Measurements from ENCODE around the gene SLC9A7.

The SLC9A7 gene

DNA sequence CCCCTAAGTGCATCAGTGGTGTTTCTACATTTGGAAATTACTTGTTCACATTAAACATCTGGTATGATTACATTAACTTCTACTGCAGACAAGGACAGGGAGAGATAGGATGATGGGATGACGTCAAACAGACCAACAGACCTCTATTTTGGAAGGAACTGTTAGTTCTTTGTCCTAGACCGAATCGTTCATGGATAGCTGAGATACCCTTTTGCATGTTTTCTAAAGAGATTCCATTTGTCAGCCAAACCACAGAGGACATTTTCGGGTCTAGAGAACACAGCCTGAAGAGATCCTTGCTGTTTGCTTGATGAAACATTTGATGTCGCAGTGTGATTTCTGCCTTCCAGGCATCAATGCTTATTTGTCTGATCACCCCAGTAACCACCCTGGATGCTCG lies 157.6 kb downstream of the SLC9A7 start:
- DNase-seq, result peak; percentile 32

DNA sequence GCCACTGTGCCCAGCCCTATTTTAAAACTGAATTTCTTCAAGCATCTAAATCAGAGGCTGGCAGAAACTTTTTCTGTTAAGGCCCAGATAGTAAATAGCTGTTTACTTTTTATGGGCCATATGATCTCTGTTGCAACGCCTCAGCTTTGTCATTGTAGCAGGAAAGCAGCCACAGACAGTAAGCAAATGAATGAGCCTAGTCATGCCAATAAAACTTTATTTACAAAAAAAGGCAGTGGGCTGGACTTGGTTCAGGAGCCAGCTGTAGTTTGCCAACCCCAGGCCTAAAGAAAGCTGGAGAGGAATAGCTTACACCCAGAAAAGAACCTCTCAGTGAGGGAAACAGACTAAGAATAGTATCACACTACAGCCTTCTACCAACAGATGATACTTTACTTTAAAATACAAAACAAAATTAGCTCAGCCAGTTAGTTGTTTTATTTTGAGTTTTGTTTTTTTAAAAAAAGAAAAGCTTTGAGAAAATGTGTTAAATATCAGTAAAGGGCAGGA lies 159.8 kb downstream of the SLC9A7 start:
- DNase-seq, result no peak

DNA sequence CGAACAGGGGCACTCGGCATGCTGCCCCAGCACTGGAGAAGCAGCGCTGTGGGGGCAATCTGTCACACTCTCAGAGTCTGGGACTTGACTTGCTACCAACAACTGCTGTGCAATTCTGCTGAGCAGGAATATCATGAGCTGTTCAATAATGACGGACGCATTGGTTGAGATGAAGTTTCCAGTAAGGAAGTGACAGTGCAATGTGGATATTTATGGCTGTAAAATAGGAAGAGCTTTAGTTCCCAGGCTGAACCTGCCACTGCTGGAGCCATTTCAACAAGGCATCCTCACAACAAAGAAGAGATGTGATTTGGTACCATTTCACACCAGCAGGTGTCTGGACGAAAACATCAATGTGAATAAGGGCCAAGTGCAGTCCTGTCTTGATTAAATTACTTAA lies 161.1 kb downstream of the SLC9A7 start:
- no peak for DNase-seq

DNA sequence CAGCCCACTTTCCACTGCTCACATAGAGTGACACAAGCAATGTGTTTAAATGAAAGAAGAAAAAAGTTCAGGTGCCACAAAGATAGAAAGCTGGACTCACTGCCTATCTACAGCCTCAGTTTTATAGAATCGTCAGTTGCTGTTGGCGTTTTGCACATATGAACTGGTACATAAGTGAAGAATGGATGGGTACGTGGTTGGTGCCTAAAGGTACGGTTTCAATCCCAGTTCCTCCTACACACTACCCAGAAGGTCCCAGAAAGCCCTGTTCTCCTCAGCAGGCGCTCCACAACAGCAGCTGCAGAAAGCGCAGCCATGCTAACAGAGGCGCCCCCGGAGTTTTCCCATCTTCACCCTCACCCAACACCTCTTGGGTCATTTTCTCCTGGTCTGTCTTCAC lies 161.7 kb downstream of the SLC9A7 start:
- DNase-seq, result no peak

DNA sequence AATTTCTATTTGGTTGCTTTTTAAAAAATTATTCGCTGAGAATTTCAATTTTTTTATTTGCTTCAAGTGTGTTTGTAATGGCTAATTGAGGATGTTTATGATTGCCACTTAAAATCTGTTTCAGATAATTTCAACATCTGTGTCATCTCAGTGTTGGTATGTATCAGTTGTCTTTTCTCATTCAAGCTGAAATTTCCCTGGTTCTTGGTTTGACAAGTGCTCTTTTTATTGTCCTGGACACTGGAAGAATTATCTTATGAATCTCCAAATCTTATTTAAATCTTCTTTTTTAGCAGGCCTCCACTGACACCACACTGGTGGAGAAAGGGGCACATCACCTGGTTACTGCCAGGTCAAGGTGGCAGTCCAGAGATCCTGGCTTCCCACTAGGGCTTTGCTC lies 163.8 kb downstream of the SLC9A7 start:
- DNase-seq, result no peak

DNA sequence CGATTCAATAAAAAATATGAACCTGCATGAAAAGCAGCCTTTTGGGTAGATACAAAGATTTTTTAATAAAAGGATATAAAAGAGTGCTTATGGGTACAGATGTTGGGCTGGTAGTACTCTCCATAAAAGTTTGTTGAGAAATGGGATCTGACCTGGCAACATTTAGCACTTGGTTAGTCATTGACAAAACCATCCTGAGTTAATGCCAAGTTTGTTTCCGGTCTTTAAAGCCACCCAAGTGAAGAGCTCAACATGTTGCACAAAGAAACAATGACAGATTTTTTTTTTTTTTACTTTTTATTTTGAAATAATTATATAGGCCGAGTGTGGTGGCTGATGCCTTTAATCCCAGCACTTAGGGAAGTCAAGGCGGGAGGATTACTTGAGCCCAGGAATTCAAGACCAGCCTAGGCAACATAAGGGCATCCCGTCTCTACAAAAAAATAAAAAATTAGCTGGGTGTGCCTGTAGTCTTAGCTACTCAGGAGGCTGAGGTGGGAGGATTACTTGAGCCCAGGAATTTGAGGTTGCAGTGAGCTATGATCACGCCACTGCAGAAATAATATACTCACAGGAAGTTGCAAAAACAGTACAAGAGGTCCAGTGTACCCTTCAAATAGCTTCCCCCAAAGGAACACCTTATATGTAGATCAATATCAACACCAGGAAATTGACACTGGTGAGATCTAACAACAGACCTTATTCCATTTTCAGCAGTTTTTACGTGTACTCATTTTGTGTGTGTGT lies 168.8 kb downstream of the SLC9A7 start:
- DNase-seq, result peak; percentile 72

DNA sequence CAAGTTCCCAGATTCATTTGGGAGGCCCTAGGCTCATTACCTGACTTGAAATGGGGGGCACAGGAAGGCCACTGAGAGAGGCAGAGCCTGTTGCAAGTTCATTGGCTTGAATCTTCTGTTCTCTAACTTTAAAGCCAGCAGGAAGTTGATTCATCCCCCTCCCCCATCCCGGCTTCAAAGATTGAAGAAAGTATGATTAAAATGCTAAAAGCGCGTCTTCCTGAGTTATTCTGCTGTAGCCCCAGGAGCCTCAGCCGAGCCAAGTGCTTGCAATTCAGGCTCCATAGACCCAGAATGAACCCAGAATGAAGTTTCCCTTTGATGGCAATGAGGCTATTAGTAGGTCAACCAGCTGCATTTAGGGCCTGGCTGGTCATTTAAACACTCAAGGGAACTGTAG lies 170.7 kb downstream of the SLC9A7 start:
- DNase-seq, result peak; percentile 82

DNA sequence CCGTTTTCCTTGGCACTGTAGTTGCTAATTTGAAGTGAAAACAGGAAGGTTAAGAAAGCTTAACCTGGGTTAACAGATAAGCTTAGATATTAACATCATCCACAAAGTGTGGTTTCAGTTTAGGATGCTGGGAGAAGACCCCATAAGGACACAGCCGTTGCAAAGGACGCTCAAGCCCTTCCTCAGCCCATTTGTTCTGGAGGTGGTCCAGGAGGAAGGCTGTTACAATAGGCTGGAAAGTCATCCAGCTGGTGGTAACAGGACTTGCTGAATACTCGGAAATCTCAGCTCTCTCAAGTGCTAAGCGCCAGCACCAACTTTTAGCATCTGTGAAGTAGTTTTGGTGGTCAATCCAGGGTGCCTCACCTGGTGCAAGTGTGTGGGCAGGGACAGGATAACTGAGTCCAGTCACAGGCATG lies 171.2 kb downstream of the SLC9A7 start:
- DNase-seq, result no peak

DNA sequence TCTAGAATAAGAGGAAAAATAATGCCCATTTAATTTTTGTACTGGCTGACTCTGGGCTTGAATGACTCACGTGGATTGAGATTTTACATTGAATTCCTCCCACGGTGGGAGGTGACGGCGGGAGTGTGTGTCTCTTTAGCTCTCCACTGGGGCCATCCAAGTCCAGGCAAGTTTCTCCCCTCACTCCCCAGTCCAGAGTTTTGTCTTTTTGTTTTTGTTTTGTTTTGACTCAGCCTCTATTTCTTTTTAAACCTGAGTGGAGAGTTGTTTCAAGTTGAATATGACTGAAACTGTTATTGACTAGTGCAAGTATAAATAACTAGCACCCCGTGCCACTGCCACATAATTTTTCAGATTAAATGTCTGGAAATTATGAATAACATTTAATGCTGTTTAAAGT lies 171.8 kb downstream of the SLC9A7 start:
- peak; percentile 79 for DNase-seq

DNA sequence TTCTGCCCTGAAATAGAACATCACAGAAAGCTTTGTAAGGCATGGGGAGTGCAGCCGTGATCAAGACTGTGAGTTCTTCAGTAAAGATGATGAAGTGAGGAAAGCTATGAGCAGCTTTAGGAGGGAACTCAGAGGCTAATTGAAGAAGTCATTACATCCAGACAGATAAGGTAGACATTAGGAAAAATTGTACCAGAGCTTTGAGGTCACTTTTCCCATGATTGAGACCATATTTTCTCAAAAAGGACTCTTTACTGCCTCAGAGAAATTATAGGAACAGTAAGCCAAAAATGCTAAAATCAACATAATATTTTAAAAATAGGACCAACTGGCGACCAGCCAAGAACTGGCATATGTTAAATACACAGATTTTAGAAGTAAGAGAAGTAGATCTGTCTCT lies 174.2 kb downstream of the SLC9A7 start:
- no peak for DNase-seq

DNA sequence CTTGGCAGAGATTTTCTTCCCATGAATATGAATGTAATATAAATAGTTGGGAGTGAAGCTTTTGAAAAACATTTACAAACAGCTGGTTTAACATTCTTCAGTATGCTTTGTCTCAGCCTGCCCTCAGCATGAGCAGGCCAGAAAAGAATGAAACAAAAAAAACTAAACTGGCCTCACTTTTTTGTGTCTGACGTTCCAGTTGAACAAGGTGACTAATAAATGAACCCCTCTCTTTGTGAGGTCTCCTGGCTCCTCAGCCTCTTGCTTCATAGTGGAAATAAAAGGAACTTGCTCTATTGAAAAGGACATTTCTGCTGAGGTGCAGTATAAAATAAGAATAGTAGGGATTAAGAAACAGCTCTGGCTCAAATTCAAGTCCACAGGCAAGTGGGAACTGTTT lies 176.0 kb downstream of the SLC9A7 start:
- DNase-seq, result peak; percentile 90

DNA sequence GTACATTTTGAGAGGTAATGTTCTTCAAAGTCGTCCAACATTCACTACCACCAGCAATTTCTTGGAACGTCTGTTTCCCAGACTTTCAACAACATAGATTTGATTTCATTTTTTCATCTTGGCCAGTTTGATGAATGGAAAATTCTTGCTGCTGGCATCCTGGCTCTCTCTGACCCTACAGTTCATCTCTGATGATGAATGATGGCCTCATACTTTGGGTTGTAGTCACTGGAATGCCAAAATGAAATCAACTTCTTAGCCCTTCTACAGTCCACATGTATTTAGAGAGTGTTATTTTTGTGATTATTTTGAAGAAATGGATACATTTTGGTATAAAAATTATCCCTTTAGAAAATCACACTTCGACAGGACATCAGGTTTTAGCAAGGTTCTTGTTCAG lies 176.6 kb downstream of the SLC9A7 start:
- DNase-seq, result peak; percentile 83

DNA sequence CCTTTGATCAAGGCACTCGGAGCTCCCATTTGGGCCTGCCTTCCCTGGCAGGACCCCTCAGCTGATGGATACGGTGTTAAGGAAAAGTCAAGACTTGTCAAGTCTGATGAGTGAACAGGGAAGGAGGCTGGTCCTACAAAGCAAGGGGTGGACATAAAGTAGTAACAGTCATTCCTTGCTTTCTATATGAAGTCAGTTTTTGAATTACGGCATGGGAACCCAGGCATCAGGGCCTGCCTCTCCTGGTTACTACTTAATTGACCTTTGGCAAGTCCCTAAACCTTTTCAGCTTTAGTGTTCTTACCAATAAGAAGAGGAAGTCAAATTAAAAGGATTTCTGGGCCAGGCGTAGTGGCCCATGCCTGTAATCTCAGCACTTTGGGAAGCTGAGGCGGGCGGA lies 178.3 kb downstream of the SLC9A7 start:
- no peak for DNase-seq

DNA sequence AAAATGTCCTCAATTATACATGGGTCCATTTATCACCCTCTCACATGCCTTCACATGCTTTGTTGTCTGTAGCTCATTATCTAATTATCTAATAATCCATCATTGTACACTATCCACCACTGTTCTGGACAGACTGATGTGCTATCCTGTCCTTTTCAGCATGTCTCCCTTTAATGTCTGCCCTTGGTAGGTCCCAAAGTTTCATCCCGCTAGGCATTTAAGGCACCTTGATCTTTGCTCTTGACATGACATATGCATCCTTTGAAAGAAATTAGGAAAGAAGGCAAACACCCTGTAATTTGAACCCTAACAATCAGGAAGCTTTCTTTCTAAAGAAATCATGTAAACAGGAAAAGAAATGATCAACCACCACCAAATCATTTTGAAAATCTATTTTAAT lies 179.7 kb downstream of the SLC9A7 start:
- DNase-seq, result no peak

DNA sequence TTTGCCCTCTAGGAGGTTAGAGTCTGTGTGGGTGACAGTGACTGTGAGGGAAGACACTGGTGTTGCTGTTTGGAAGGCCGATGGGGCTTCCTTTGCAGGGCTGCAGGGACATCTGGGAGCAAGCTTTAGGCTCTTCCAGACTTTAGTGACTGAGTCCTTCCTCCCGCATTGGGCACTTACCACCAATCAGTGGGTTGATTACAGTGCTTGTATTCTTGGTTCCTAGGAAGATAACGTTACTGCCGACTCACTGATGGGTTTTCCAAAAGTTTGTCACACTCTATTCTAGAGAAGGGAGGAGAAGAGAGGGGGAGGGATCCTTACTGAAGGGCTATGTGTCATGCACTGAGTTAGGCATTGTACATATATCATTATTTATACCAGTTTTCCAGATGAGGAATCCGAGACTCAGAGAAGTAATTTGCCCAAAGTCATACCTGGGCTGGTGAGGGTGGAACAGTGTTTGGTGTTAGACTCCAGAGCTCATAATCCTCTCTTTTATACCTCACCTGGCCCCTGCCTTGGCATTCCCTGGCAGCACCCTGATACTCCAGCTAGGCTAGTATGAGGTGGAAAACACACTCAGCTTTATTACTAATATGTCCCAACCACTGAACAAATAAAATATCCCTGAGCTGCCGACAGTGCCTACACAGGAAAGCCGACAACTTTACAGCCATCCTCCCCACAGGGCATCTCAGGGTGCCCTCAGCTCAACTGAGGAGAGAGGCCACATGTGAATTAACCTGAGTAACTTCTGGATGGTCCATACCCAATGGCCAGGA lies 181.5 kb downstream of the SLC9A7 start:
- peak; percentile 65 for DNase-seq

DNA sequence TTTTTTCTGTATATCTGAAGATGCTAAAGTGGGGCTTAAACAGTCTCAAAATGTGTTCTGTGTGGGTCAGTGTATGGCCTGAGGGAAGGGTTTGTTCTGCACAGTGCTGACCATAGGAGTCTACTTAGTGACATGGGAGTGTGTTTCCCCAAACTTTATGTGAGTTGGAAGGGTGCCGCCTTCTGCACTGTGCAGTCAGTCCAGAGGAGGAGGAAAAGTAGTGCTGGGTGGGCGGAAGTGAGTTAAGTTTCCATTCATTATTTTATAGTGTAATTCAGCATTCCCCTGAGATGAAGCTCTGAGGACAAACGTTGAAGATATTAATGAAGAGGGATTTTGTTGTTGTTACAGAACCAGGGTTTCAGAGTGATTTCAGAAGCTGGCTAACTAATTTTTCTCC lies 182.5 kb downstream of the SLC9A7 start:
- DNase-seq, result no peak

DNA sequence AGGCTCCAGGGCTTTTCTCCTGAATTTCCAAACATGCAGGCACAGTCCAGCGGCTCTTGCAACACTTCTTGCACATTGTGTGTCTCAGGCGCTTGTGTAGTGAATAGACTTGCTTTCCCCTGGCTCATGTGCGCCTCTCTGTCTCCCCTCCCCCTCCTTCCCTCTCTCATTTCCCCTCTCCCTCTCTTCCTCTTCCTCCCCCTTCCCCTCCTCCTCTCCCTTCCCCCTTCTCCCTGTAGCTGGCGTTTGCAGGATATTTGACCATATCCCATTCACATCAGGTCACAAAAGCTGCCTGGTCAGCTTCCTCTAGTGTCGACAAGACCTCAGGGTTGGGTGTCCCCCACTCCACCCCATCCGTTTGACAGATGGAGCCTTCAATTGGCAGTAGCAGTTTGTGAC lies 182.9 kb downstream of the SLC9A7 start:
- DNase-seq, result no peak

DNA sequence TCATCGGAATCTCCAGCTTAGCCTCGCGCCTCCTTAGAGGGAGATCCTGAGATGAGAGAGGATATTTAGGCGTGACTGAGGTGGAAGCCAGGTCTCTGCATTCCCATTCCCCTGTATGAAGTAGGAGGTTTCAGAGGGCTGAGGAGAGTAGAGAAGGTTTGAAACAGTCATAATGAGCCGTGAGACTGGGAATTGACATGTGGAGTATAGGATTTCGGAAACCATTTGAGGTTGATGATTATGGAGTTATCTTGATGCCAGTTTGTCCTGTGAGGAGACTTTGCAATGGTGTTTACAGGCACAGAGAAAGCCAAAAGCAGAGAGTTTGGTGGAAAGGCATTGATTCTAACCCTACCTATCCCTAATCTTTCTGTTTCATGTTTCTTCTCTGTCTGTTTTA lies 183.3 kb downstream of the SLC9A7 start:
- DNase-seq, result no peak

DNA sequence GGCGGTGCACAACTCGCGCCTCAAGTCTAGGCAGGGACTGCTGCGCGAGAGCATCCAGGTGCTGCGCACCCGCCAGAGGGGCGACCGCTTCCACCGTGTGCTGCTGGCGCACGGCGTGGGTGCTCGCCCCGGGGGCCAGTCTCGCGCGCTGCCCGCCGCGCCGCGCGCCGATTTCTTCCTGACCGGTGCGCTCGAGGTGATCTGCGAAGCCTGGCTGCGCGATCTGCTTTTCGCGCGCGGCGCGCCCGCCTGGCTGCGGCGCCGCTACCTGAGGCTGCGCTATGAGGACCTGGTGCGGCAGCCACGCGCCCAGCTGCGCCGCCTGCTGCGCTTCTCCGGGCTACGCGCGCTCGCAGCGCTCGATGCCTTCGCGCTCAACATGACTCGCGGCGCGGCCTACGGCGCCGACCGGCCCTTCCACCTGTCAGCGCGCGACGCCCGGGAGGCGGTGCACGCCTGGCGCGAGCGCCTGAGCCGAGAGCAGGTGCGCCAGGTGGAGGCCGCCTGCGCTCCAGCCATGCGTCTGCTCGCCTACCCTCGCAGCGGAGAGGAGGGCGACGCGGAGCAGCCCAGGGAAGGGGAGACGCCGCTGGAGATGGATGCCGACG lies 184.0 kb downstream of the SLC9A7 start:
- DNase-seq, result no peak

DNA sequence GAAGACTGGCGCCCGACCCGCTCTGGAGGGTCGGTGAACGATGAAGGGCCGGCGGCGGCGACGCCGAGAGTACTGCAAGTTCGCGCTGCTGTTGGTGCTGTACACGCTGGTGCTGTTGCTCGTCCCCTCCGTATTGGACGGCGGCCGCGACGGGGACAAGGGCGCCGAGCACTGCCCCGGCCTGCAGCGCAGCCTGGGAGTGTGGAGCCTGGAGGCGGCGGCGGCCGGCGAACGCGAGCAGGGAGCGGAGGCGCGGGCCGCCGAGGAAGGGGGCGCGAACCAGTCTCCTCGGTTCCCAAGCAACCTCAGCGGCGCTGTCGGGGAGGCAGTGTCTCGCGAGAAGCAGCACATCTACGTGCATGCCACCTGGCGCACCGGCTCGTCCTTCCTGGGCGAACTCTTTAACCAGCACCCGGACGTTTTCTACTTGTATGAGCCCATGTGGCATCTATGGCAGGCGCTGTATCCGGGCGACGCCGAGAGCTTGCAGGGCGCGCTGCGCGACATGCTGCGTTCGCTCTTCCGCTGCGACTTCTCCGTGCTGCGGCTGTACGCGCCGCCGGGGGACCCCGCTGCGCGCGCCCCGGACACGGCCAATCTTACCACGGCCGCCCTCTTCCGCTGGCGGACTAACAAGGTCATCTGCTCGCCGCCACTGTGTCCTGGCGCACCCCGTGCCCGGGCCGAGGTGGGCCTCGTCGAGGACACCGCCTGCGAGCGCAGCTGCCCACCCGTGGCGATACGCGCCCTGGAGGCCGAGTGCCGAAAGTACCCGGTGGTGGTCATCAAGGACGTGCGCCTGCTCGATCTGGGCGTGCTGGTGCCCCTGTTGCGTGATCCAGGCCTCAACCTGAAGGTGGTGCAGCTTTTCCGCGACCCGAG lies 184.8 kb downstream of the SLC9A7 start:
- peak; percentile 53 for DNase-seq

DNA sequence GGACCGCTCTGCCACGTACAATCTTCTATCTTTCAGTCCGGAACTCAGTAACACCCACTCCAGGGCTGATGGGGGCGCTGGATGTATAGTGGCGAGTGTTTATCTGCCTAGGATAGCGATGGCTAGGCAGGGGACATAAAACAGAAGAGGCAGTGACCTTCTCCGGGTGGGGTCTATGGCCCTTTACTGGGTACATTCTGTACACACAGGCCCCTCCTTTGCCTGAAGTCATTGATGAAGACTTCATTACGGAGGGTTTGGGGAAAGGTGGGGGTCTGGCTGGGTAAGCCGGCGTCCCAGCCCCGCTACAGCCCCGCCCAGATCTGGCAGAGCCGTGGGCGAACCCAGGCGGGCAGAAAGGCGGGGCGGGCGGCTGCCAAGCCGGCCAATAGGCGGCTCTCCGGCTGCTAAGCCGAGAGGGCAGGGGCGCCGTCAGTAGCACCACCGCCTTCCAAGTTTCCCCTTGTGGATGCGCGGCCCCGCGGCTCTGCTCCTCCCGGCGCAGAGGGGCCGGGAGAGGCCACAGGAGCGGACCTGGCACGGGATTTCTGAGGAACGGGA lies 185.5 kb downstream of the SLC9A7 start, which contains the start of gene CHST7:
CHST7 (plus strand) TSS at position 435 of the 561 bp plus-strand sequence. CDS start 167 bp downstream, outside the sequence.
- DNase-seq, result peak; percentile 71

DNA sequence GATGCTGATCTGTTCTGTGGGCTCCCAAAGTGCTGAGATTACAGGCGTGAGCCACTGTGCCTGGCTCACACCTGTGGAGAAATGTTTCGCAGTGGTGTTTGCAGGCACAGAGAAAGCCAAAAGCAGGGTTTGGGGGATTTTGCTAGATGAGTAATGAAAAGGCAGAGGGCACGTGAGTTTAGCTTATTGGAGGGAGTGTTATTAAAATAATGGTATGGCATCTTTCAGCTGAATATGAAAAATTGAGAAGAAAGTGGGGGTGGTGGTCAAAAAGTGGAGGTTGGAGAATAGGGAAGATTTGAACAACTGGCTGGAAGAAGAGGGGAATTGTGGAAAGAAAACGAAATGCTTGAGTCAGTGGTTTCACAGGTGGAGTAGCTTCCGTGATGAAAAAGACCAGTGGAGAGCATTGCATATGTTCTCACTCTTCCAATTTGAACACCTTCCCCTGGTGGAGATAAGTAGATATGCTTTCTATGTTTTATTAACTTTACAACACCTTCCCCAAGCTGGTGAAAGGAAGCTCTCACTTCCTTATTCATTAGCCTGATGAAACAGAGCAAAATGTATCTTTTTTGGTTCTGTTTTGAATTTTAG lies 186.5 kb downstream of the SLC9A7 start:
- DNase-seq, result no peak
